HUES64 (cell line): ENCODE measurements around the gene RASGRF1.

Source experiments
- H3K27ac ChIP-seq: 2 replicates; pipeline ENCODE4 v1.7.0; 2013; ENCODE audit warnings: low read depth, low read length, inconsistent platforms
- H3K27me3 ChIP-seq: 2 replicates; pipeline ENCODE4 v1.6.1; 2013; ENCODE audit warnings: mild to moderate bottlenecking, low read length; ENCODE audit not compliant: insufficient read depth
- H3K36me3 ChIP-seq: 2 replicates; pipeline ENCODE4 v1.6.1; 2013; ENCODE audit warnings: mild to moderate bottlenecking, low read length; ENCODE audit not compliant: insufficient read depth
- H3K4me1 ChIP-seq: 2 replicates; pipeline ENCODE4 v1.6.1; 2013; ENCODE audit warnings: mild to moderate bottlenecking, low read length, moderate library complexity; ENCODE audit not compliant: insufficient read depth
- H3K4me3 ChIP-seq: 2 replicates; pipeline ENCODE4 v1.5.1; 2013; ENCODE audit warnings: mild to moderate bottlenecking, low read length, moderate library complexity
- H3K9ac ChIP-seq: 2 replicates; pipeline ENCODE4 v1.6.1; 2013; ENCODE audit warnings: mild to moderate bottlenecking, low read depth, low read length
- H3K9me3 ChIP-seq: 2 replicates; pipeline ENCODE4 v1.6.1; 2013; ENCODE audit warnings: low read depth, low read length; ENCODE audit not compliant: insufficient read depth
- WGBS: fragments of 150-250, 120-280 bp; methylation state at CpG from one replicate; pipeline ENCODE4 v1.1.7; 2013; ENCODE audit warnings: missing lambda C conversion rate; 5-methylcytosine and 5-hydroxymethylcytosine counted together

The RASGRF1 gene

GRCh38 chr15:79066391-79067071, 24.0 kb downstream of the RASGRF1 start:
- Histone ChIP-seq H3K36me3 (no peaks in the 10 kb centered on the region), H3K27ac (no peak overlapping the region), H3K9ac (no peak overlapping the region), H3K4me1 (no peaks in the 10 kb centered on the region), H3K9me3 (no peaks in the 10 kb centered on the region), H3K4me3 (no peak overlapping the region), H3K27me3 (peaks cover 10% of the 10 kb centered on the region)
- WGBS, result 80% methylated on average over 6 of the region's 6 CpGs

GRCh38 chr15:79065706-79066376, 24.7 kb downstream of the RASGRF1 start:
- Histone ChIP-seq H3K9me3 (no peaks in the 10 kb centered on the region), H3K27me3 (peaks cover 16% of the 10 kb centered on the region), H3K9ac (no peak overlapping the region), H3K27ac (no peak overlapping the region), H3K4me3 (no peak overlapping the region), H3K36me3 (no peaks in the 10 kb centered on the region), H3K4me1 (peaks cover under 1% of the 10 kb centered on the region)
- 82% methylated on average over 8 of the region's 8 CpGs for WGBS

DNA sequence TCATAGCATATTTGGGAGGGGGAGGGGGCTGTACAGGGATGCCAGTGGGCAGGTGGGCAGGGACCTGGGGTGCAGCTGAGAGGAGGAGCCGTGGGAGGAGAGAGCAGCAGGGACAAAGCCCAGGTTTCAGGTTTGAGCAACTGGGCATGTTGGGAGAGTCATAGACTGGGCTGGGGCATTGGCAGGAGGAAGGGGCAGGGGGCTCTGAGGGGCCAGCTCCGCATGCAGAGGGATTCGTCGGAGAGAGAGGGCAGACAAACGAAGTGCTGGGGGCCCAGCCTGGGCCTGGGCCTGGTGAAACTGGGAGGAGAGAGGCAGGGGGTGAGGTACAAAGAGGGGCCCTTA, 25.2 kb downstream of the RASGRF1 start:
- WGBS, result 81% methylated on average over 5 of the region's 5 CpGs
- H3K4me3 ChIP-seq, result no peak overlapping the region
- no peaks in the 10 kb centered on the region for H3K36me3 ChIP-seq
- H3K9me3 ChIP-seq, result no peaks in the 10 kb centered on the region
- no peak overlapping the region for H3K27ac ChIP-seq
- peaks cover 21% of the 10 kb centered on the region for H3K27me3 ChIP-seq
- H3K4me1 ChIP-seq, result peaks cover 6% of the 10 kb centered on the region
- no peak overlapping the region for H3K9ac ChIP-seq

DNA sequence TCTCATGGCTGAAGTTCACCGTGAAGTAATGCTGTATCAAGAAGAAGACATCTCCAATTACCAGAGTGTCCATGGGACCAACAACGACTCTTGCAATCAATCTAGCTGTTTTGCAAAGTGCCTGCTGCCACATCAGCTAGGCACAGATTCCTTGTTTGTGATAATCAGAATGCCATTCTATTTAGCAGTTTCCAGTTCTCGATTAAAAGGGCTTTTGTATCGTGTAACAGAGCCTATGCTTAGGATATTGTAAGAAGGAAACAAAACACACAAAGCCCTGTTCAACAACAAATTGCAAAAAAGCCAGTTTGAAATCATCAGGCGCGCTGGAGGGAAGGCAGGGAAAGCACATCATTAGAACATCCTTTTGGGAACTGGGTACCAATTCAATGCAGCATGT, 26.1 kb downstream of the RASGRF1 start:
- Histone ChIP-seq H3K9ac (no peak overlapping the region), H3K36me3 (no peaks in the 10 kb centered on the region), H3K4me1 (peaks cover 14% of the 10 kb centered on the region), H3K4me3 (no peak overlapping the region), H3K9me3 (no peaks in the 10 kb centered on the region), H3K27ac (no peak overlapping the region), H3K27me3 (peaks cover 29% of the 10 kb centered on the region)
- 96% methylated on average over 6 of the region's 6 CpGs for WGBS

- Histone ChIP-seq H3K4me1 (peaks cover 14% of the 10 kb centered on the region), H3K4me3 (no peak overlapping the region), H3K9me3 (no peaks in the 10 kb centered on the region), H3K9ac (no peak overlapping the region), H3K27me3 (peaks cover 53% of the 10 kb centered on the region), H3K27ac (no peak overlapping the region), H3K36me3 (no peaks in the 10 kb centered on the region)
- WGBS, result 68% methylated on average over 4 of the region's 4 CpGs
Measured at GRCh38 chr15:79060175-79060574, 30.4 kb downstream of the RASGRF1 start.

- no peaks in the 10 kb centered on the region for H3K36me3 ChIP-seq
- H3K4me3 ChIP-seq, result no peak overlapping the region
- peaks cover 51% of the 10 kb centered on the region for H3K27me3 ChIP-seq
- H3K27ac ChIP-seq, result no peak overlapping the region
- H3K4me1 ChIP-seq, result peaks cover 14% of the 10 kb centered on the region
- no peak overlapping the region for H3K9ac ChIP-seq
- 26% methylated on average over 1 of the region's 1 CpG for WGBS
- H3K9me3 ChIP-seq, result no peaks in the 10 kb centered on the region
Measured at GRCh38 chr15:79059081-79059572, 31.5 kb downstream of the RASGRF1 start.

DNA sequence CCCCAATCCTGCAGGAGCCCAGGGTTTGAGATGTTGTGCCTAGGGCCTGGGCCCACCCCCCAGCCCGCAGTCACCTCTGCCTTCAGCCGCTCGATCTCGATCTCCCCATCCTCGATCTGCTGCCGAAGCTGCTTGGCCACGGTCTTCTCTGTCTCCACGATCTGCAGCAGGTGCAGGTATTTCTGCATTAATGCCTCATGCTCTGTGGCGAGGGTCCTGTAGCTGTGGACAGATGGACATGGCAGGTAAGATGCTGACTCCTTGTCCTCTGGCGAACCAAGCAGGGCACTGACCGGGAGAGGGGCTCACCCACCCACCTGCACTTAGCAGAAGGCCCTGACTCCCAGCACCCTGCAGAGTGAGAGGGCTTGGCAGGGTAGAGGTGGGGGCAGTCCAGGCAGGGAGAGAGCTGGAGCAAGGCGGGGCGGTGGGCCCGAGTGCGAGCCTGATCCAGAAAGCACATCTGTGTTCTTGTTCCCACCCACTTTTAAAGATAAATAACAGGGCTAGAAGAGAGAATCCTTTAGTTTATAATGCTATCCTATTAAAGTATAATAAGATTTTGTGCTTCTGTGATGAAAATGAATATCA, 32.2 kb downstream of the RASGRF1 start:
- Histone ChIP-seq H3K9me3 (no peaks in the 10 kb centered on the region), H3K4me3 (no peak overlapping the region), H3K27ac (no peak overlapping the region), H3K27me3 (peaks cover 51% of the 10 kb centered on the region), H3K9ac (no peak overlapping the region), H3K36me3 (no peaks in the 10 kb centered on the region), H3K4me1 (peaks cover 14% of the 10 kb centered on the region)
- WGBS, result 94% methylated on average over 13 of the region's 15 CpGs

DNA sequence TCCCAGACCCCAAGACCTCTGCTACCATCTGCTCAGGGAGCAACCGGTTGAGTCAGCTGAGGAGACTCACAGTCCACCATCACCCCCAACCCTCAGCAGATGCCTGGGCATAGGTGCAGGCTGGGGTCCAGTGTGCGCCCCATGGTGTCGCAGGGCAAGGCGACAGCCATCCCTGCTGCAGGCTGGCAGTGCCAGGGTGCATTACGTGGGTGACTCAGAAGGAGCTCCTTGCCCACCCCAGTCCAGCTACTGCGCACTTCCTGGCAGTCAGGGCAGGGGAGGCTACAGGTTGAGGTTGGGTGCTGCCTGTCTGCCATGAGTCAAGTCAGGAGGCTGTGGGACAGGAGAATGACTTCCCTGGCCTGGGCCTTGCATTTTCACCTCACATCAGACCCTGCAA, 33.5 kb downstream of the RASGRF1 start:
- Histone ChIP-seq H3K9ac (no peak overlapping the region), H3K4me3 (no peak overlapping the region), H3K4me1 (peaks cover 14% of the 10 kb centered on the region), H3K27ac (no peak overlapping the region), H3K36me3 (no peaks in the 10 kb centered on the region), H3K9me3 (no peaks in the 10 kb centered on the region), H3K27me3 (peaks cover 48% of the 10 kb centered on the region)
- 97% methylated on average over 6 of the region's 6 CpGs for WGBS

DNA sequence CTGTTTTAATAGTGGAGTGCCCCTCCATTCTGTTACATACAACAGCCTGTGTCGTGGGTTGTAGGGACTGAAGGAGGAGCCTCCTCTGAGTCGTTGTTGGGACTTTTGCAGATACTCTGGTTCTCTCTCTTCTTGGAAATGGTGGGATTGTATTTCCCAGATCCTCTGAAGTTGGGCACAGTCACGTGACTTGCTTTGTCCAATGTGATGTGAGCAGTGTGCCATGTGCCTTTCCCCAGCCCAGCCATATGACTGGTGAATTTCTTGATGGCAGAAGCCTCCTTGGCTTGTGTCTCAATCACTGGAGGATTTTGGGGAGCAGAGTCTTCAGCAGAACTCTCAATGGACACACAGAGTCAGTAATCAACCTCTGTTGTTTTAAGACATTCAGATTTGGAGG, 36.2 kb downstream of the RASGRF1 start:
- Histone ChIP-seq H3K9me3 (no peaks in the 10 kb centered on the region), H3K36me3 (no peaks in the 10 kb centered on the region), H3K4me1 (no peaks in the 10 kb centered on the region), H3K9ac (no peak overlapping the region), H3K4me3 (no peak overlapping the region), H3K27ac (no peak overlapping the region), H3K27me3 (peaks cover 22% of the 10 kb centered on the region)
- WGBS, result 86% methylated on average over 3 of the region's 3 CpGs

GRCh38 chr15:79053894-79054293, 36.7 kb downstream of the RASGRF1 start:
- Histone ChIP-seq H3K9ac (no peak overlapping the region), H3K27ac (no peak overlapping the region), H3K36me3 (no peaks in the 10 kb centered on the region), H3K27me3 (peaks cover 18% of the 10 kb centered on the region), H3K4me3 (no peak overlapping the region), H3K4me1 (no peaks in the 10 kb centered on the region), H3K9me3 (no peaks in the 10 kb centered on the region)
- WGBS, result 85% methylated on average over 2 of the region's 2 CpGs

DNA sequence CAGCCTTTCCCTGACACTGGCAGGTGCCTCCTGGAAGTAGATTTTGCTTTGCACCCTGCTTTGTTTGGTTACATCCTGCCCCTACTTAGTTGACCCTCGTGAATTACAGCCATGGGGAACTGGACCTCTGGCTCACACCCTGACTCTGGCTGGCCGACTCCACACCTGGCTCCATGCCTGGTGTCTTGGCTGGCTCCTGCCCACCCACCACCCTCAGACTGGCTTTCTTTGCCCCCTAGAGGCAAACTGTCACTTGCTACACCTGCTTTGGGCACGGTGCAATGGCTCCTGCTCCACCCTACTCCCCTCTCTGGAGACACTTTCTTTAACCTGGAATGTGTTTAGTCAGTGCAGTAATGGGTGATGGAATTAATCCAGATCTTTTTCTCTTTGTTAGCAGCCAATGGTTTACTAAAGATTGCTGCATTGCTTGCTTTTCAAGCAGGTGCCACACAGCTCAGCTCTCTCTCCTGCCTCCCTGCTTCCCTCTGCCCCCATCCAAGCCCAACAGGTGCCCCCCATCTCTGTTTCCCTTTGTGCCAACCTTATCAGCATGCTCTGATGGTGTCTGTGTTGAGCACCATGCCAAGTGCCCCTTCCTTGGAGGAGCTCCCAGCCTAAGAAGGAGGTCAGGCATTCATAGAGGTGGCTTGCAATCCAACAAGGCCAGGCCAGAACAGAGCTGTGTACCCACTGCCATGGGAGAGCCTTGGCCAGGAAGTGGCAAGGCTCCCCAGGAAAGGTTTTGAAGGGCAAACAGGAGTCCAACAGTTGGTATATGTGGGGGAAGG, 38.4 kb downstream of the RASGRF1 start:
- no peaks in the 10 kb centered on the region for H3K4me1 ChIP-seq
- no peaks in the 10 kb centered on the region for H3K36me3 ChIP-seq
- H3K4me3 ChIP-seq, result no peak overlapping the region
- no peaks in the 10 kb centered on the region for H3K9me3 ChIP-seq
- H3K27me3 ChIP-seq, result peaks cover under 1% of the 10 kb centered on the region; the same call in 1 of the 2 replicates
- no peak overlapping the region for H3K27ac ChIP-seq
- 79% methylated on average over 3 of the region's 3 CpGs for WGBS
- H3K9ac ChIP-seq, result no peak overlapping the region
